Mesenteric fat pad (tissue), 1 donor: ENCODE data around the gene MRPL45. TPM values are rescaled to one million over a fixed set of nuclear protein-coding genes. Genes with fewer than 3 reads are reported as not detected.
A peak's percentile ranks its signal among the peaks of the same experiment; 100 is the strongest.

Experiments
- DNase-seq: peaks from one replicate; pipeline ENCODE4 v3.0.0-alpha.2; 2020; ENCODE audit warnings: low spot score
- total RNA-seq: library from RNA; stranded (reverse); fragmentation: NEBNext Ultra II Directional; extraction: Animal tissue kit (Norgen Biotek cat#: 25700); gene quantifications from one replicate; pipeline ENCODE4 v1.2.1, GENCODE V29; 2021
- donor health status: DM: yes; HTN: yes; CAD: no.

MRPL45 gene
- total RNA-seq, 1 donor from 2014 or later, result 21.7 TPM

DNA sequence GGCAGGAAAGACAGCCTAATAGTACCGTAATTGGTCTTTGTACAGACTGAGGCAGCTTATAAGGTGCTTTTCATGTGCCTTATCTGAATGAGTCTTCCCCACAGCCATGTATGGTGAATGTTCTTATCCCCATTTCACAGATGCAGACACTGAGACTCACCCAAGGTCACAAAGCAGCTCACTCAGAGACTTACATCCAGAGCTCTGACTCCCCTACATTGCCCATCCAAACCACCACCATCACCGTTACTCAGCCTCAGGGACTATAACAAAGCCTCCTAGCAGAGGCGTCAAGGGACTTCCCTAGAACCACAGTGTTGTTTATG lies 47.4 kb downstream of the MRPL45 start:
- no peak for DNase-seq

DNA sequence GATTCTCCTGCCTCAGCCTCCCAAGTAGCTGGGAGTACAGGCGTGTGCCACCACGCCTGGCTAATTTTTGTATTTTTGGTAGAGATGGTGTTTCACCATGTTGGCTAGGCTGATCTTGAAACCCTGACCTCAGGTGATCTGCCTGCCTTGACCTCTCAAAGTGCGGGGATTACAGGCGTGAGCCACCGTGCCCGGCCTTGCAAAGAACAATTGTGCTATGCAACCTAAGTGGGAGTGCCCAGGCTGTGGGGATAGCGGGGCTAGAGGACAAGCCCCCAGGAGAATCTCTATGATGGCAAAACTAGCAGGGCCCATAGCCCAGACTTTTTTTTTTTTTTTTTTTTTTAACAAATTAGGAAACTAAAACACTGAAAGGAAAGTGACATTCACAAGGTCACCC lies 48.8 kb downstream of the MRPL45 start:
- no peak for DNase-seq

- no peak for DNase-seq
Measured at GRCh38 chr17:38349097-38349730, 52.2 kb downstream of the MRPL45 start.

GRCh38 chr17:38350035-38350434 lies 53.1 kb downstream of the MRPL45 start:
- no peak for DNase-seq

DNA sequence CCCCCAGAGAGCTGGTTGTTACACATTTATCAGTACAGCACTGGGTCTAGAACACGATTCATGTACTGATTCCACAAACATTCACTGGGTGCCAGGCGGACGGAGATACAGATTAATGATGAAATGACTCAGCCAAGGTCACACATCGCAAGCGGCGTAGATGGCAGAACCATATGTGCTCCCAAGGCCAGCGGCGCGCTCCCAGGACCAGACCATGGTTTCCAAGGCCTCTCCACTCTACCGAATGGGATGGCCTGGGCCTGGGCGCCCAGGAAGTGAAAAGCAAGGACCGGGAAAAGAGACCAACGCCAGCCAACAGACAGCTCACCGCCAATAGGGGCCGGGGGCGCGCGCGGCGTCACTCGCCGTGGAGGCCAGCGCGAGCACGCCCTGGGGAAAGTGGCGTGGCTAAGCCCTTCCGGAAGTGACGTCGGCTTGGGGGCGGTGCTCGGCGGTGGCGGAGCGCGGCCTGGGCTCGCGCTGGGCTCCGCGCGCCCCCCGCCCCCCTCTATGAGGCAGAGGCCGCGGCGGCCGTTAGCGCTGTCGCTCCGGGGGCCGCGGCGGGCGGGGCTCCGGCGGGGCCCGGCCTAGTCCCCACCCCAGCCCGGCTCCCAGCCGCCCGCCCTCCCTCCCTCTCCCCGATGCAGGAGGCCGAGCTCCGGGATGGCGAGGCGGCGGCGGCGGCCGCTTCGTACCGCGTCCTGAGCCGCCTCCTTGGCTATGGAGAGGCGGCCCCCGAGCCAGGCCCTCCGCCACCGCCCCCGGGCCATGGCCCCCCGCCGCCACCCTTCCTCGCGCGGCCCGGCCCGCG lies 54.6 kb downstream of the MRPL45 start, which contains the start of gene SOCS7:
Gene SOCS7 (plus strand): TSS at position 433 of the 811 bp plus-strand sequence. CDS start 209 bp downstream, at position 642.
- DNase-seq, result peak; percentile 99

- DNase-seq, result peak; percentile 89
Measured at GRCh38 chr17:38352245-38353085, 55.5 kb downstream of the MRPL45 start.

- DNase-seq, result peak; percentile 59
Measured at GRCh38 chr17:38353086-38353604, 56.2 kb downstream of the MRPL45 start.

- DNase-seq, result peak; percentile 33
Measured at GRCh38 chr17:38353668-38354067, 56.7 kb downstream of the MRPL45 start.

- DNase-seq, result no peak
Measured at GRCh38 chr17:38354466-38354865, 57.5 kb downstream of the MRPL45 start.

DNA sequence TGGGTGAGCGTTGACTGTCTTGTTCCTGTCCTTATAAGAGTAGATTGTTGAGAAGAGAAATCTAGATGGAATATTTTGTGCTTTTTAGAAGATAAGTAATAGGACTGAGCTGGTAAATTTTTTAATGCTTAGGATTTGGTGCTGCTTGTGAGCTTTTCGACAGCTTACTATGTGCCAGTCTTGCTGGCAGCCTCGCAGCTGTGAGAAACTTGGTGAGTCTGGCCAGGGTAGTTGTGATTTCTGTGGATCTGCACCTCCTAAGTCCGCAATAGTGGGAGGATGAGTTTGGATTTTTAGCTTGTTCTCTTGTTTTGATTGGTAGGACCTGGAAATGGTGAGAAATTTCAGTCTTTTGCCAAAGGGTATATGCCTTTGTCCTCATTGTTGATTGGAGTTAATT lies 58.3 kb downstream of the MRPL45 start:
- DNase-seq, result no peak

- no peak for DNase-seq
Measured at GRCh38 chr17:38357486-38358123, 60.6 kb downstream of the MRPL45 start.

- no peak for DNase-seq
Measured at GRCh38 chr17:38358586-38359513, 61.9 kb downstream of the MRPL45 start.

- no peak for DNase-seq
Measured at GRCh38 chr17:38361694-38362465, 64.9 kb downstream of the MRPL45 start.

- no peak for DNase-seq
Measured at GRCh38 chr17:38363016-38363415, 66.0 kb downstream of the MRPL45 start.

DNA sequence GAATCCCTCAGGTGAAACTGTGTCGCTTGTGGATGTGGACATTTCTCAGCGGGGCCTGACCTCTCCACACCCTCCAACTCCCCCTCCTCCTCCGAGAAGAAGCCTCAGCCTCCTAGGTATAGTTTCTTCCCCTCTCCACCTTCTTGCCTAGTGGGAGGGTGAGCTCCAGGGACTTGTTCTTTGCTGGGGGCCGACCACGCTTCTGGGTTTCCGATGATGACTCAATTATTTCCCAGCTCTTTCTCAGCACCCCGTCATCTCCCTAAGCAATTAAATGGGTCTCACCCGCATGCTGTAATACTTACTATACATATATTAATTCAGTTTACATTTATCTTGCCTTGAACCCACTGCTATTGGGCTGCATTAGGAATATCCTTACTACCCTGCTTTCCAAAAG lies 67.8 kb downstream of the MRPL45 start:
- DNase-seq, result no peak

GRCh38 chr17:38369124-38369886 lies 72.3 kb downstream of the MRPL45 start:
- no peak for DNase-seq
